HG02798 (cell line): Measurements from ENCODE around the gene REV1.
A peak's percentile ranks its signal among the peaks of the same experiment; 100 is the strongest.
"Not testable (repeated sequence)": the region's sequence is repeated elsewhere in the genome, so short reads cannot be mapped to it uniquely, and the experiment has no call there.

ENCODE experiments used
- ATAC-seq: cut with Tn5 transposase; IDR thresholded peaks from one replicate; pipeline ENCODE4 v1.9.1; 2021; ENCODE audit warnings: mild to moderate bottlenecking; ENCODE audit not compliant: unreplicated experiment, poor library complexity

REV1 gene

DNA sequence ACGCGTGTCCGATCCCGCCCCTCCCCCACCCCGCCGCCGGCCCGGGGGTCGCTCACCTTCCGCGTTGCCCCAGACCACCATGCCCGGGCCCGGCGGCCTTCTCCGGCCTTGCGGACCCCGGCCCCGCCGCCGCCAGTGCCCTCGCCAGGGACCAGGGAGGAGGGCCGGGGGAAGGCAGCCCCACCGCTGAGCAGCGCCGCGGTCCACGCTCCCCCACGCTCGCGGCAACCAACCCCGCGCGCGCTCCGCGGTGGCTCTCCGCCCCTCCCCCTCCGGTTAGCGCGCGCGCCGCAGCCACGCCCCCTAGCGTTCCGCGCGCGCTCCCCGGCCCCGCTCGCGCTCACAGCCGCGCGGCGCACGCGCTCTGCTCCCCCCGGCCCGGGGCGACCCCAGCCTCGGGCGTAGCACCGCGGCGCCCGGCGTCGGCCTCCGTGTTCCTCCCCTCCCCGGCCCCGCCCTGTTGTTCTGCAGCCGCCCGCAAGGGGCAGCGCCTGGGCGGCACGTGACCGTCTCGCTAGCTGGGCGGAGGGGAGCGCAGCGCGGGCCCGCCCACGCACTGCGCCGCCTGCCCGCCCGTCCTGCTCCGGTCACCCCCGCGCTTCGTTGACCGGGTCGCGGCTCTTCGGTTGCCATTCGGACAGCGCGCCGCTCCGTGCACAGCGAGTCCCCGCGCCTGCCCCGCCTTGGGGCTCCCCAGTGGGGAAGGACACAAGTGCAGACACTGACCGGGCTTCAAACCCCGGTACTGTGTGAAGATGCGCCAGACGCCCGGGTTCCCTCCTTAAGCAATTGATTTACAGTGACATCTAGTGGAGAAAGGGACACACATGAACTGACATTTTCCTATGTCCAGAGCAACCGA, at the start of gene REV1:
Gene REV1, minus strand, starts transcription at position 257 of the 862 bp plus-strand sequence. CDS start 25,042 bp downstream, outside the sequence.
- ATAC-seq, result peak; percentile 87

GRCh38 chr2:99537910-99538485, 48.2 kb upstream of the REV1 start:
- no peak for ATAC-seq

DNA sequence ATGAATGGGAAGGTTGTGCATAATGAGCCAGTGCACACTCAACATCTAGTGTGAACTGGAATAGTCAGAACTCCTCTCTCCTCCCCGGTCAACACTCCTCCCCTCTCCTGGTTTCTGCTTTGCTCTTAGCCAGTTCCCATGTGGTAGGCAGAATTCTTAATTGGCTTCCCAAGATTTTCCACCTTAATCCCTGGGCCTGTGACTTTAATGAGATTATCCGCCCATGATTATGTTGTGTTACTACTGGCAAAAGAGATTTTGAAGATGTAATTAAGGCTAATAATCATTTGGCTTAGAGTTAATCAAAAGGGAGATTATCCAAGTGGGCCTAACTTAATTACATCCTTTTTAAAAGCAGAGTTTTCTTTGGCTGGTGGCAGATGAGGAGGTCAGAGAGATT, 34.2 kb upstream of the REV1 start:
- no peak for ATAC-seq

DNA sequence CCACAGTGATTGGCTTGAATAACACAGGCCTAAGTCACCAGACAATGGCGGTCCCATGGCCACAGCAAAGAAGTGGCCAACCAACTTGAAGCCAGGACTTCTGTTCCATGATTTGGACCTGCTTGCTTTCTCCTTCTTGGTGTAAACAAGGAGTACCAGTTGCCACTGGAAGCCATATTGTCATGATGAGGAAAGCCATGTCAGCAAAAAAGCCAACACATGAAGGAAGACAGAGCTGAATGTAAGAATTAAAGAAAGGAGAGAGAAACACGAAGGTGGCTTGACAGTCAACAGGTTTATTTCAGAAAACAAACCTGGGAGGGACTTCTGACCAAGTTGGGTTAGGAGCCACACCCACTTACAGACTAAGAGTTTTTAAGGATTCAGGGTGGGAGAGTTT, 32.3 kb upstream of the REV1 start:
- ATAC-seq, result no peak

GRCh38 chr2:99520813-99521212, 31.0 kb upstream of the REV1 start:
- ATAC-seq, result no peak

GRCh38 chr2:99520195-99520594, 30.4 kb upstream of the REV1 start:
- ATAC-seq, result no peak

DNA sequence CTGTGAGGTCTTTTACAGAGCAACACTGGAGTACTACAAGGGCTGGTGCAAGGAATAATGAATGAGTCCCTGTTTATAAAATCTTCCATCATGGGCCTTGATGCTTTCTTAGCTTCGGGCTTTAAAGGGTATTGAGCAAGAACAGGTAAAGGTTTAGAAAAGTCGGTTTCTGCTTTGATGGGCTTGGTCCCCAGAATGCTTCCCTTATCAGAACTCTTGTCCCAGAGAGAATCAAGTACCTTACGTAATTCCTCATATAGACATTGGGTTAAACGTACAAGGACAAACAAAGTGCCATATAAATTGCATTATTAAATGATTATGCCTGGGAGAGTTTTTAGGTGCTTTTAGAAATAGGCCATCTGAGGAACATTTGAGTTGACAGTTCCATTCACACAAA, 24.5 kb upstream of the REV1 start:
- no peak for ATAC-seq

GRCh38 chr2:99512181-99512591, 22.4 kb upstream of the REV1 start:
- ATAC-seq, result no peak

- no peak for ATAC-seq
These were observed 19.6 kb upstream of the REV1 start for GRCh38 chr2:99509387-99509786.

DNA sequence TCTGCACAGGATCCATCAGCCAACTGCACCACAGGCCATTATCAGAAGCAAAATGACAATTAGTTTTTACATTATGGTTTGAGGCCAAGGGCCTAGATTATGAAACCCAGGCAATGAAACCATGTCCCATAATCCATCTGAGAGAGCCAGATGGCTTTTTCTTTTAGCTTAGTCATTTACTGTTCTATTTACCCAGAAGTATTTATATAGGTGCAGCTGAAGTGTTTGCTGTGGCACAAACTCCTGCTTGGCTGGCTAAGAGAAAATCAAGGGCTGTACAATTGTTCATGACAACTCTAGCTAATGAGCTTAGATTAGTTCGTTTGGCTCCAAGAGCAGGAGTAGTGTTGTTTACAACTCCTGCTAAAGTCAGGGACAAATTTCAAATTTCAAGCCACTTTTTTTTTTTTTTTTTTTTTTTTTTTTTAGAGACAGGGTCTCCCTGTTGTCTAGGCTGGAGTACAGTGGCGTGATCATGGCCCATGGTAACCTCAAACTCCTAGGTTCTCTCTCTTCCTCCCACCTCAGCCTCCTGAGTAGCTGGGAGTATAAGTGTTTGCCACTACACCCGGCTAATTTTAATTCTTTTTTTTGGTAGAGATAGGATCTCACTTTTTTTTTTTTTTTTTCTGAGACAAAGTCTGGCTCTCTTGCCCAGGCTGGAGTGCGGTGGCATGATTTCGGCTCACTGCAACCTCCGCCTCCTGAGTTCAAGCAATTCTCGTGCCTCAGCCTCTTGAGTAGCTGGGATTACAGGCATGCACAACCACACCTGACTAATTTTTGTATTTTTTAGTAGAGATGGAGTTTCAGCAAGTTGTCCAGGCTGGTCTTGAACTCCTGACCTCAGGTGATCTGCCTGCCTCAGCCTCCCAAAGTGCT, 18.4 kb upstream of the REV1 start:
- ATAC-seq, result no peak

DNA sequence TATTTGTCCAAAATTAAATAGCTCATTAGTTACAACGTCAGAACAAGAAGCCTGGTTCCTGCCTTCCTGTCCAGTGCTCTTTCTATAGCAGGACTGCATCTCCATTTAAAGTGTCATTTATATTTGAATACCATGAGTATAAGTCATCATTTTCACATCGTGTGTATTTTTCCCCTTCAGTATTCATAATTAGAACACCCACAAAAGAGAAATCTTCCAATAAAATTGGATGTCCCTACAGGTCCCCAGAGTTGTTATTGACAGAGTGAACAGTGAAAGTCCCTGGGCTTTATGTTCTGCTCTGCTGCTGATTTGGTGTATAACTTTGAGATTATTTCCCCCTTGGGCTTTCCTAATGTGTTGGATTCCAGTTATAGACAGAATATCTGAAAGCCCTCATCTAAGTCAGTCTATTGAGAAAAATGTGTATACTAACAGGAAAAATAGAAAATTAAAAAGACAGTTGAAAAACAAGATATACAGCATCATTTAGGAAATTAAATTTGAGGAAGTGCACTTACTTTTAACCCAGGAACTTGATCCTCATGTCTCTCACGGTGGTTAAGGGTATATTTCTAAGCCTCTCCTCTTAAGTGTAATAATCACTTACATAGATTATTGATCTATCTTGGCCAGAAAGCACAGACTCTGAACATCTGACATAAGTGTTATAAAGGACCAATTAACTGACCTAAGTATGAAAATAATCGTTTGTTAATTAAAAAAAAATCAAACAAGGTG, 15.2 kb upstream of the REV1 start:
- ATAC-seq, result no peak

GRCh38 chr2:99503662-99504416, 14.0 kb upstream of the REV1 start:
- not testable (repeated sequence) for ATAC-seq

GRCh38 chr2:99496021-99496420, 6.2 kb upstream of the REV1 start:
- no peak for ATAC-seq

DNA sequence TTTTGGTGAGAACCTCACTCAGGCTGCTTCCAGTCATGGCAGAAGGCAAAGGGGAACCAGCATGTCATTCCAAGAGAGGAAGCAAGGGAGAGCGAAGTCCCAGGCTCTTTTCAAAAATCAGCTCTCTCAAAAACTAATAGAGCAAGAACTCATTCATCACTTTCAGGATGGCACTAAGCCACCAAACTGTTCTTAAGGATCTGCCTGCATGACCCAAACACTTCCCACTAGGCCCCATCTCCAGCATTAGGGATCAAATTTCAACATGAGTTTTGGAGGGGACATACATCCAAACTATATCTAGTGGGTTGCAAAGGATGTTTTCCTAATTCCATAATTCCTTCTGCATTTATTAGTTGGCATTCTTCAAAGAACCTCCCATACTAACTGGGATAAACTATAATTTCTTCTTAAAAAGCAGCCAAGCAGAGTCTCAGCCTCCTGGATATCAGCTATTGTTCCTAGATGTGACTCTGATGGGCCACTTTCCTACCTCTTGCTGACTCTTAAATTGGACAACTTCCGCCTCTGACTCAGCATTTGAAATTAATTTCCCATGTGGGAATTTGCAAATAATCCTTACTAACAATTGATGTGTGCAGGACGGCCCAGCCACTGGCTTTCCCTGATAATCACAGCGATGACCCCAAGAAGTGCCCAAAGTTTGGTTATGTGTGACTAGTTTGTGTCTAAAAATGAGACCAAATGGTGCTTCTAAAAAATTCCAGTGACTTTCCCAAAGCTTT, 5.5 kb upstream of the REV1 start:
- no peak for ATAC-seq

DNA sequence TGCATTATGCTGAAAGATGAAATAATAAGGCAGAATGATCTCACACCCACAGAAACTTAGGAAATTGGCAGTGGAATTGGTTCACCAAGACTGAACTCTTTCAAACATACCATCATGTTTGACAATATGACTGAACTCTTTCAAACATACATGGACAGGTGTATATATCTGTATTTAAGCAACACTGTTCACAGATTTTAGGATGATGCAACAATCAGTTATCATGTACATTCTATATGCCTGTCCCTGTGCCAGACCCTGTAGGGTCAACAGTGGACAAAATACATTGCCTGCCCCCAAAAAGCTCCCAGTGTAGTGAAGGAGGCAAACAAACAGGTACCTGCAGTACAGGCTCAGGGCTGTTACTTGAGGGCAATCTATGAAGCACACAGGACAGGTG, 2.9 kb upstream of the REV1 start:
- ATAC-seq, result no peak

GRCh38 chr2:99490623-99491461, 1.0 kb upstream of the REV1 start:
- no peak for ATAC-seq

DNA sequence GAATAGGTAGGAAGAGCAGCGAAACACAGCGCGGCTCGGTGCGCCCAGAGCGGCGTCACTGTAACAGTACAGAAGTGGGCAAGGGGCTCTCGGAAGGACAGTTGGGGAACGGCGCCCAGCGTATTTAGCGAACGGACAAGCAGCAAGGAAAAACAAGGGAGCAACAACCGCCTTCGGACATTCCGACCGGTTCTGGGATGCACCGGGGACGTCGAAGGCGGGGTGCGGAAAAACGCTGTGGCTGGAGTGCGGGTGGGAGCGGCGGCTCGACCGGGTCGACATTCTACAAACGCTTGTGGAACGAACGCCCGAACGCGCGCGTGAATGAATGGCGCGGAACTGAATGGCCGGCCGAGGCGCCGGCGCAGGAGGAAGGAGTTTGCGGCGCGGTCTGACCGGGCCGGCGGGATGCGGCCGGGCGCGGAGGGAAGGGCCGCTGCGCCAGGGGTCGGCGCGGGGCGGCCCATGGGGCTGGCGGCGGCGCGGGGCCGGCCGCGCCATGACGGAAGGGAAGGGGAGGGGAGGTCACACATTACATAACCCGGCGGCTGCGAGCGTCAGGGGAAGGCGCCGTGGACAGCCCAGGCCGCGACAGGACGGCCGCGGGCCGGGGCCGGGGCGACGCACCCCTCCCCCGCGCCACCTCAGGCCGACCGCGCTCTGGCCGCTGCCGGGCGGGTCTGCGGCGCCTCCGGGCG, 605 bp downstream of the REV1 start:
- peak; percentile 40 for ATAC-seq
